T-helper 2 cell treated with Interferon-gamma antibody and Interleukin-4, amounts not matched to agents 100 ng/mL and 5 ng/mL, for 36 hours (primary cell): ENCODE measurements around the gene FAM186B. TPM values are rescaled to one million over a fixed set of nuclear protein-coding genes. Genes with fewer than 3 reads are reported as not detected.

Experiments
- intact Hi-C: fragments of 100-400 bp; cut with micrococcal nuclease; formaldehyde crosslinking; loops from one replicate; pipeline ENCODE4 v1.15.1; 2023
- total RNA-seq: library from RNA; stranded (reverse); gene quantifications from 2 replicates; pipeline ENCODE4 v1.2.3, GENCODE V29; 2022

Gene FAM186B
- total RNA-seq, 1 donor from 2014 or later = 0.16 TPM

DNA sequence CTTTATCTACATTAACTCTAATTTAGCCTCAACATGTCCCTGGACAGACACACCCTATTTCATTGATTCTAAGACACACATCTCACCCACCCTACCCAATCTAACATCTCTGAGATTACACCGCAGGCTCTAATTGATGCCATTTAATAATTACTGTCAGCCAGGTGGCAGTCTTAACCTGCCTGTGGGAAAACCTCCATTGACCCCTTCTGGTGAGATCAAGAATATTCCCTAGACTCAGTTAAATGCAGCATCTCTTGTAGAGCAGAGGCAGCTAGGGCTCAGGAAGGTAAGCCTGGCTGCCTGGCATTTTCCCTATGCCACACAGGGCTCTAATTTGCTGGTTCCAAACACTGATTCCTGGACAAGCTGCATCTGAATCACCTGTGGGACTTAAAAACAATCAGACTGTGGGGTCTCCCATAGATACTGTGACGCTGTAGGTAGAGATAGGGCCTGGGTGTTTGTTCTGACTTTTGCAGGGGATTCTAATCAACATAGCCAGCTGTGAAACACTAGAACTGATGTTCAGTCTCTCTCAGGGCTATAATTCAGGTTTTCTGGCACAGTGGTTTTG, 51.8 kb downstream of the FAM186B start:
- intact Hi-C loops = loop anchor here (2.0 kb wide), 1 partner anchor 27 kb away; no protein-coding TSS in a partner anchor

GRCh38 chr12:49552899-49553298, 52.5 kb downstream of the FAM186B start:
- intact Hi-C loops = loop anchor here (2.0 kb wide), 1 partner anchor 28 kb away; no protein-coding TSS in a partner anchor

DNA sequence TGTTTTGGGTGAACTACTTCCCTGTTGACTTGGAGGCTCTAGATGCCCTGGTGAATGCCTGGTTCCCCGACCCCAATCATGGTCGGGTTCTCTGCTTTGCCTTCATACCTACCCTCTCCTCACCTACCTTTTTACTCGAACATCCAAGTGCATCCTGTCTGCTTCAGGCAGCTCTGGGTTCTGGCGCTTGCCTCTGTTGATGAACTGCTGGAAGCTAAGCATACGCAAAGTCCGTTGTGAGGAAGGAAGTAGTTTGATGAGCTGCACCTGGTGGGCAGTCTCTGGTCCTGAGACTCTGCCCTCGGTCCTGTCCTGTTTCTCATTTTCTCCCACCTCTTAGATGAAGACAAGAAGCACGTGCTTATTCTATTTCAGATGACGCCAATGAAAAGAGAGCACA, 53.0 kb downstream of the FAM186B start:
- intact Hi-C loops = loop anchor here (2.0 kb wide), 1 partner anchor 28 kb away; no protein-coding TSS in a partner anchor

DNA sequence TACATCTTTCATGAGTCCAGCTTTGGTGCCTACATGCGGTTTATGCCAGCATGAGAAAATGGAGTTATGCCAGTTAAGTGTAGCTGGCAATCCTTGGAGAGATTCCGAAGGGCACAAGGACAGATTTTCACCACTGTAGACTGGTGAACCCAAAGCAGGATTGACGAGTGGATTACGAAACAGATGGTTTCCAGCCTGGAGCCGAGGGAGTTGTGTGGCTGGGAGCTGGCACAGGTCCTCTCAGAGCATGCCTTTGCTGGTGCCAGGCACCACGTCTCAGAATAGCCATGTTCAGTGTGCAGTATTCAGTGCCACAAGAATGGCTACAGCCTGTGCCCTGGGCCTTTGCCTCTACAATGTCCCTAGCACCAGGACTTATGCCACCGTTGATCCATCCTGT, 53.4 kb downstream of the FAM186B start:
- intact Hi-C loops = loop anchor here (2.0 kb wide), 1 partner anchor 29 kb away; no protein-coding TSS in a partner anchor

DNA sequence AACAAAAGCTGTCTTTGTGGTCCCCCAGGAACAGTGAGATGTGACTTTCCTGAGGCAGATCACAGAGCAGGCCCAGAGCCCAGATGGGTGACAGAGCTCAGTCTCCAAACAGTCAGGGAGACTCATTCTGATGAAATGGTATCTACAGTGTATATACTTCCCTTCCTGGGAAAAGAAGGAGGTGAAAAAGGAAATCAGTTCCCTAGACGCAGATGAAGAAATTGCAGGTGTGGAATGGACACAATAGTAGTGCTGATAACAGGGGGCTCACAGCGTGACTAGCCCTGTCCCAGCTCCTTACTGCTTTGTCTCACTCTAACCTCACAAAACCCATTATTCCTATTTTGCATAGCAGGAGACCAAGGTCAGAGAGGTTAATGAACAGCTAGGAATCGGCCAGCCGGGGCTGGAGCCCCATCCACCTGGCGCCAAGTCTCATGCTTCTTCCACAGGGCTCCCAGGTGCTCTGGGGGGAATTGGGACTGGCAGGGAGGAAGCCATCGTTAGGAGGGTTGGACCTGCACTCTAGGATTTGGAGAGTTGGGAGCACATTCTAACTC, 54.7 kb downstream of the FAM186B start:
- intact Hi-C loops = no loop called here

DNA sequence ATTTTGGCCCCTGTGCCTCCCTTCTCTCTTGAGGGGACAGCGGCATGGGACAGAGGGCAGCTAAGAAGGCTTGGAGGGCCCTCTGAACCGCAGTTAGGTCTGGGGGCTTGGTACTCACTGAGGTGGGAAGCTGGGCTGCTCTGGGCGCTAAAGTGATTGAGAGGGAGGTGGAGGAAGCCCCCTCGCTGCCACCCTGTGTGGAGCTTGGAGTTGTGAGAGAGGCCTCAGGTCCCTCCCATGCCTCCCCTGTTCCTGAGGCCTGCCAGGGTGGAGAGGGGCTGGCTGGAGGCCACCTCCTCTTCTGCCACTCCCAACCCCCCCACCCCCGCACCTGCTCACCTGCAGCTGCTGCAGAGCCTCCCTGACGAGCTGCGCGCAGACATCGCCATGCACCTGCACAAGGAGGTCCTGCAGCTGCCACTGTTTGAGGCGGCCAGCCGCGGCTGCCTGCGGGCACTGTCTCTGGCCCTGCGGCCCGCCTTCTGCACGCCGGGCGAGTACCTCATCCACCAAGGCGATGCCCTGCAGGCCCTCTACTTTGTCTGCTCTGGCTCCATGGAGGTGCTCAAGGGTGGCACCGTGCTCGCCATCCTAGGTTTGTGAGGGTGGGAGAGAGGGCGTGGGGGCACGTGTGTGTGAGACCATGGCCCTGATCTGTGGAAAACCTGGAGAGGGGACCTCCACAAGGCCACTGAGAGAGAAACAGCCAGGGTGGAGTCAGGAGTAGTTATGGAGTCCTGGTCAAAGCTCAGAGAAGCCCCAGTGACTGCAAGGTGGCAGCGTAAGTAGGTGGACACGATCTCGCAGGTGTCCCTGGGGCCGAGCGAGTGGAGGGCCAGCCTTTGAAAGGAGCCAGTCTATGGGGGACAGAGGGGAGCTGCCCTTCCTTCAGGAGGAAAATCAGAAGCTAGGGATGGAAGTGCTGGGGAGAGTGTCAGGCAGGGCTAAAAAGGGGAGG, 55.4 kb downstream of the FAM186B start:
- intact Hi-C loops = no loop called here

GRCh38 chr12:49548822-49549648, 56.4 kb downstream of the FAM186B start:
- intact Hi-C loops = no loop called here

DNA sequence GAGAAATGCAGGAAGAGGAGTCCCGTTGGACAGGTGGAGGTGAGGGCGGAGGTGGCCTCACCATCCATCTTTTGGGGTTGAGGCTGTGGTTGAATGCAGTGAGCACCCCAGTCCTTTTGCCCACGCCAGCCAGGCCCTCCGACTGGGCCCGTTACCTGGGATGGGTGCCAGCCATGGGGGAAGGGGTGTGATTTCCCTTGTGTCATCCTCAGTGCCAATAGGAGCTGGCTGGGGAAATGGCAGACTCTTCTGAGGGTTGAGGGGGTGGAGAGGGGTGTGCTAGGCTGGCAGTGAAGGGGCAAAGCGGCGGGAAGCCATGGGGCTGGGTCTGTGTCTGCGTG, 57.0 kb downstream of the FAM186B start:
- intact Hi-C loops = no loop called here

- intact Hi-C loops = no loop called here
Observed at GRCh38 chr12:49547090-49547690, 58.2 kb downstream of the FAM186B start.

DNA sequence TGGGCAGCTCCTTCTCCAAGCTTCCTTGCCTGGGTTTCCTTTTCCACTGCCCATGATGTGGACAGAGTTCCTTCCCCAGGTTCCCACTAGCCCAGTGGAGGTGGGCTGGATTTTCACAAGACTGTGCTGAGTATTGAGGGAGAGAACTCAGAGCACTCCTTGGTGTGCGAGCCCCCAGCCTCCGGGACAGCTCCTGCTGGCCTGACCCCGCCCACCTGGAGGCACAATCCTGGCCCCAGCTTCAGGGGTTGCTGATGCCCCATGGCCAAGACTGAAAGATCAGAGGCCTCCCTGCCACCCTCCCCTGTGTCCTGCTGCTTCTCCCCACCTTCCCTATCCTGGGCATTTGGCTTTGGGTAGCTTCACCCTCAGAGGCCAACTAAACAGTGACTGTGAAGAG, 59.0 kb downstream of the FAM186B start:
- intact Hi-C loops = no loop called here

- intact Hi-C loops = no loop called here
Observed at GRCh38 chr12:49545815-49546214, 59.6 kb downstream of the FAM186B start.

DNA sequence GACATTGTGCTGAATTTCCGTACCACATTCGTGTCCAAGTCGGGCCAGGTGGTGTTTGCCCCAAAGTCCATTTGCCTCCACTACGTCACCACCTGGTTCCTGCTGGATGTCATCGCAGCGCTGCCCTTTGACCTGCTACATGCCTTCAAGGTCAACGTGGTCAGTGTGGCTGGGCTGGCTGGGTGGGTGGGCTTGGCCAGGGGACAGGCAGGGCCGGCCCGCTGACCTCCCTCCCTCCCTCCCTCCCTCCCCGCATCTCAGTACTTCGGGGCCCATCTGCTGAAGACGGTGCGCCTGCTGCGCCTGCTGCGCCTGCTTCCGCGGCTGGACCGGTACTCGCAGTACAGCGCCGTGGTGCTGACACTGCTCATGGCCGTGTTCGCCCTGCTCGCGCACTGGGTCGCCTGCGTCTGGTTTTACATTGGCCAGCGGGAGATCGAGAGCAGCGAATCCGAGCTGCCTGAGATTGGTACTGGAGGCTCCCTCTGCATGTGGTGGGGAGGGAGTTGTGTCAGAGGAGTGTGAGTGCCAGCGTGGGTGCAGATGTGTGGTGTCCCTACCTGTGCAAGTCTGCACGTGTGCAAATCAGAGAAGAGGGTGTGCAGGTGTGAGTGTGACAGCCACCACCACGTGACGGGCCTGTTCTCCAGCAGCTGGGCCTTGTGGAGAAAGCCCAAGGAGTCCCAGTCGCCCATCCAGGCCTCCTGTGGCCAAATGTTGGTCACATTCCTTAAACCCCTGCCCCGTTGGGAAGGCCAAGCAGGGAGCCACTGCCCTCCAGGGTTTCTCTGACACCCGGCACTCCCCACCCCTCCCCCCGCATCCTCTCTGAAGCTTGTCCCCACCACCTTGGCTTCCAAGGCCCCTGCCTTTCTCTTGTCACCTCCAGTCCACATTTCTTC, 61.3 kb downstream of the FAM186B start:
- intact Hi-C loops = no loop called here

- intact Hi-C loops = no loop called here
Observed at GRCh38 chr12:49543221-49543913, 62.1 kb downstream of the FAM186B start.

- intact Hi-C loops = no loop called here
Observed at GRCh38 chr12:49542592-49543160, 62.8 kb downstream of the FAM186B start.

- intact Hi-C loops = no loop called here
Observed at GRCh38 chr12:49541911-49542505, 63.4 kb downstream of the FAM186B start.

GRCh38 chr12:49541140-49541861, 64.1 kb downstream of the FAM186B start:
- intact Hi-C loops = no loop called here

GRCh38 chr12:49540229-49541139, 65.0 kb downstream of the FAM186B start:
- intact Hi-C loops = no loop called here
